Measurements from ENCODE around the gene MAMDC4. TPM values are rescaled to one million over a fixed set of nuclear protein-coding genes. Genes with fewer than 3 reads are reported as not detected.

Gene MAMDC4
- total and polyA plus RNA-seq, 2 experiments from 2014 or later = 8.5 to 12.7 TPM

- H3K9me2 ChIP-seq (replicated peaks; ENCODE audit: insufficient read depth) = no peaks in the 10 kb centered on the region
- H3K36me3 ChIP-seq (replicated peaks; ENCODE audit: insufficient read depth, low read depth) = no peaks in the 10 kb centered on the region
- no peak overlapping the region for H3K4me2 ChIP-seq
- H4K20me1 ChIP-seq (ENCODE audit: insufficient read depth, poor library complexity, severe bottlenecking) = no peaks in the 10 kb centered on the region
- TF ChIP-seq, protein P1, sequence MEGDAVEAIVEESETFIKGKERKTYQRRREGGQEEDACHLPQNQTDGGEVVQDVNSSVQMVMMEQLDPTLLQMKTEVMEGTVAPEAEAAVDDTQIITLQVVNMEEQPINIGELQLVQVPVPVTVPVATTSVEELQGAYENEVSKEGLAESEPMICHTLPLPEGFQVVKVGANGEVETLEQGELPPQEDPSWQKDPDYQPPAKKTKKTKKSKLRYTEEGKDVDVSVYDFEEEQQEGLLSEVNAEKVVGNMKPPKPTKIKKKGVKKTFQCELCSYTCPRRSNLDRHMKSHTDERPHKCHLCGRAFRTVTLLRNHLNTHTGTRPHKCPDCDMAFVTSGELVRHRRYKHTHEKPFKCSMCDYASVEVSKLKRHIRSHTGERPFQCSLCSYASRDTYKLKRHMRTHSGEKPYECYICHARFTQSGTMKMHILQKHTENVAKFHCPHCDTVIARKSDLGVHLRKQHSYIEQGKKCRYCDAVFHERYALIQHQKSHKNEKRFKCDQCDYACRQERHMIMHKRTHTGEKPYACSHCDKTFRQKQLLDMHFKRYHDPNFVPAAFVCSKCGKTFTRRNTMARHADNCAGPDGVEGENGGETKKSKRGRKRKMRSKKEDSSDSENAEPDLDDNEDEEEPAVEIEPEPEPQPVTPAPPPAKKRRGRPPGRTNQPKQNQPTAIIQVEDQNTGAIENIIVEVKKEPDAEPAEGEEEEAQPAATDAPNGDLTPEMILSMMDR (IDR thresholded peaks at IDR 0.05; ENCODE audit: poor library complexity) = no peak
- TF ChIP-seq EZH2 (IDR thresholded peaks at IDR 0.05; ENCODE audit: borderline replicate concordance) (no peak), EZH2phosphoT487 (IDR thresholded peaks at IDR 0.05; ENCODE audit: low read depth, severe bottlenecking, unreplicated experiment) (no peak)
- DNase-seq (ENCODE audit: low spot score) = peak; percentile 18
- H3K9me3 ChIP-seq (ENCODE audit: low read depth) = no peaks in the 10 kb centered on the region
- H3K4me3 ChIP-seq = no peak overlapping the region
- H3K27me3 ChIP-seq = no peaks in the 10 kb centered on the region
- H3K79me2 ChIP-seq = no peaks in the 10 kb centered on the region
- H3K27ac ChIP-seq = no peak overlapping the region
- H3K4me1 ChIP-seq (ENCODE audit: insufficient read depth) = peaks cover 16% of the 10 kb centered on the region
- no peak overlapping the region for H2AFZ ChIP-seq
- 93% methylated on average over 24 of the region's 29 CpGs for WGBS (ENCODE audit: low lambda C conversion rate, missing lambda C conversion rate)
Observed at GRCh38 chr9:136857581-136858412, 5.7 kb downstream of the MAMDC4 start.

- no peak overlapping the region for H3K4me2 ChIP-seq
- peaks cover 3% of the 10 kb centered on the region for H3K79me2 ChIP-seq
- H3K9me2 ChIP-seq (replicated peaks; ENCODE audit: insufficient read depth) = no peaks in the 10 kb centered on the region
- TF ChIP-seq EZH2phosphoT487 (IDR thresholded peaks at IDR 0.05; ENCODE audit: low read depth, severe bottlenecking, unreplicated experiment) = no peak
- no peak for TF ChIP-seq EZH2 (IDR thresholded peaks at IDR 0.05; ENCODE audit: borderline replicate concordance)
- TF ChIP-seq, protein P1 (IDR thresholded peaks at IDR 0.05; ENCODE audit: poor library complexity) = no peak
- H3K27me3 ChIP-seq = no peaks in the 10 kb centered on the region
- H2AFZ ChIP-seq = no peak overlapping the region
- no peaks in the 10 kb centered on the region for H3K36me3 ChIP-seq (replicated peaks; ENCODE audit: insufficient read depth, low read depth)
- H4K20me1 ChIP-seq (ENCODE audit: insufficient read depth, poor library complexity, severe bottlenecking) = no peaks in the 10 kb centered on the region
- H3K9me3 ChIP-seq (ENCODE audit: low read depth) = no peaks in the 10 kb centered on the region
- DNase-seq (ENCODE audit: low spot score) = no peak
- peak overlapping the region; percentile 69 for H3K27ac ChIP-seq
- H3K4me3 ChIP-seq = no peak overlapping the region
- 93% methylated on average over 11 of the region's 15 CpGs for WGBS (ENCODE audit: low lambda C conversion rate, missing lambda C conversion rate)
- H3K4me1 ChIP-seq (ENCODE audit: insufficient read depth) = peaks cover 16% of the 10 kb centered on the region
Observed at GRCh38 chr9:136858452-136858843, 6.3 kb downstream of the MAMDC4 start.

DNA sequence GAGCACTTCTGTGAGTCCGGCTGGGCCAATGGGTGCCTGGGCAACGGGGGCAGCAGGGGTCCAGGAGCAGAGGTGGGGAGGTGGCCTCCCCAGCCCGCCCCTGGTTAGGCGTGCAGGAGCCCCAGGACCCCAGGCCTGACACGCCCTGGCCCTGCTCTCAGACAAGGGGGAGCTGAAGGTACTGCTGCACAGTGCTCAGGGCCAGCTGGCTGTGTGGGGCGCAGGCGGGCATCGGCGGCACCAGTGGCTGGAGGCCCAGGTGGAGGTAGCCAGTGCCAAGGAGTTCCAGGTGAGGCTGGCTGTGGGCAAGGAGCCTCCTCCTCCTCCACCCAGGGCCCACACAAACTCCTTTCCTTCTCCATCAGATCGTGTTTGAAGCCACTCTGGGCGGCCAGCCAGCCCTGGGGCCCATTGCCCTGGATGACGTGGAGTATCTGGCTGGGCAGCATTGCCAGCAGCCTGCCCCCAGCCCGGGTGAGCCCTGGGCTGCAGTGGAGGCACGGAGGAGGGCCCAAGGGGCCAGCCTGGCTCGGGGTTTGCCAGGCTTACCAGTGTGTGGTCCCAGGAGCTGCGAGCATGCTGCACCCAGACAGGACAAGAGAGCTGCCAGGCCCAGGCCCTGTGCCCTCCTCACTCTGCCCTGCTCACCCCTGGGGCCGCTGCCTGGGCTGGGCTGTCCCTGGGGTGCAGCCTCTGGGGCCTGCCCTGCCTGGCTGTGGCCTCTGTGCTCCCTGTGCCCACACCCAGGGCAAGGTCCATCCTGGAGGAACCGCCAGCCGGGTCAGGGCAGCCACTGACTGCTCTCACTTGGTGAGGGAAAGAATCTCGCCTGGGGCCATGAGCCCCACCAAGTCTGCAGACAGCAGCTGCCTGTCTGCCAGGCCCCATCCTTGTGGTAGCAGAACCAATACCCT lies 7.0 kb downstream of the MAMDC4 start:
- no peak for TF ChIP-seq EZH2phosphoT487 (IDR thresholded peaks at IDR 0.05; ENCODE audit: low read depth, severe bottlenecking, unreplicated experiment)
- Histone ChIP-seq H3K4me2 (peak overlapping the region; percentile 27), H3K9me3 (ENCODE audit: low read depth) (no peaks in the 10 kb centered on the region), H3K27ac (peak overlapping the region; percentile 69), H3K36me3 (replicated peaks; ENCODE audit: insufficient read depth, low read depth) (no peaks in the 10 kb centered on the region), H4K20me1 (ENCODE audit: insufficient read depth, poor library complexity, severe bottlenecking) (peaks cover 4% of the 10 kb centered on the region), H3K9me2 (replicated peaks; ENCODE audit: insufficient read depth) (no peaks in the 10 kb centered on the region), H3K79me2 (peaks cover 10% of the 10 kb centered on the region), H3K4me1 (ENCODE audit: insufficient read depth) (peaks cover 16% of the 10 kb centered on the region), H2AFZ (no peak overlapping the region), H3K27me3 (no peaks in the 10 kb centered on the region), H3K4me3 (no peak overlapping the region)
- peak; percentile 62 for DNase-seq (ENCODE audit: low spot score)
- WGBS (ENCODE audit: low lambda C conversion rate, missing lambda C conversion rate) = 85% methylated on average over 15 of the region's 20 CpGs
